Central memory CD8-positive, alpha-beta T cell (primary cell): ENCODE results near the gene ALOX12.
"Not testable (repeated sequence)": the region's sequence is repeated elsewhere in the genome, so short reads cannot be mapped to it uniquely, and the experiment has no call there.

Source experiments
- ATAC-seq: fragments of 150-1000 bp; cut with Tn5 transposase; replicated peaks from 2 replicates; pipeline ENCODE4 v1.10.0; 2022; ENCODE audit warnings: mild to moderate bottlenecking, moderate FRiP score, moderate number of reproducible peaks; ENCODE audit not compliant: poor library complexity, severe bottlenecking; ENCODE audit errors: extremely low read depth
- DNase-seq, 2 donors: peaks; one replicate each; pipeline ENCODE4 v3.0.0; 2021; ENCODE audit warnings: low spot score in 2 of 2
- H3K27ac Mint-ChIP-seq: one replicate; pipeline ENCODE4 v1.8.0; 2022; ENCODE audit warnings: low read depth, mild to moderate bottlenecking, moderate library complexity, mixed read lengths
- H3K27me3 Mint-ChIP-seq: one replicate; pipeline ENCODE4 v1.8.0; 2022; ENCODE audit warnings: mixed read lengths
- H3K36me3 Mint-ChIP-seq: one replicate; pipeline ENCODE4 v1.8.0; 2022; ENCODE audit warnings: mild to moderate bottlenecking, moderate library complexity, mixed read lengths; ENCODE audit not compliant: insufficient read depth
- H3K4me1 Mint-ChIP-seq: one replicate; pipeline ENCODE4 v1.8.0; 2022; ENCODE audit warnings: mixed read lengths
- H3K4me3 Mint-ChIP-seq: one replicate; pipeline ENCODE4 v1.8.0; 2022; ENCODE audit warnings: mild to moderate bottlenecking, moderate library complexity, mixed read lengths
- H3K9me3 Mint-ChIP-seq: one replicate; pipeline ENCODE4 v1.8.0; 2022; ENCODE audit warnings: mixed read lengths

ALOX12 gene

GRCh38 chr17:7046725-7047397 is 51.0 kb downstream of the ALOX12 start:
- H3K4me3 Mint-ChIP-seq = peak overlapping the region; percentile 79
- H3K27me3 Mint-ChIP-seq, H3K9me3 Mint-ChIP-seq, H3K36me3 Mint-ChIP-seq: not testable (repeated sequence)
- peaks cover 32% of the 10 kb centered on the region for H3K4me1 Mint-ChIP-seq
- ATAC-seq = peak; percentile 48
- peak in 1 of 2 donors; percentile 74 for DNase-seq
- peak overlapping the region; percentile 60 for H3K27ac Mint-ChIP-seq

GRCh38 chr17:7047566-7047965 is 51.7 kb downstream of the ALOX12 start:
- Mint-ChIP-seq H3K27ac (peak overlapping the region; percentile 60), H3K36me3 (peaks cover 2% of the 10 kb centered on the region), H3K27me3 (no peaks in the 10 kb centered on the region), H3K9me3 (no peaks in the 10 kb centered on the region), H3K4me3 (peak overlapping the region; percentile 79), H3K4me1 (peaks cover 29% of the 10 kb centered on the region)
- ATAC-seq (no peak), DNase-seq (no peak)

- no peak overlapping the region for H3K4me3 Mint-ChIP-seq
Observed at GRCh38 chr17:7048968-7049367, 53.1 kb downstream of the ALOX12 start.

GRCh38 chr17:7050583-7050982 is 54.7 kb downstream of the ALOX12 start:
- H3K27ac Mint-ChIP-seq, ATAC-seq: not testable (repeated sequence)

More at GRCh38 chr17:7048968-7049367, 53.1 kb downstream of the ALOX12 start:
- peaks cover 2% of the 10 kb centered on the region for H3K36me3 Mint-ChIP-seq
- no peaks in the 10 kb centered on the region for H3K27me3 Mint-ChIP-seq
- H3K27ac Mint-ChIP-seq = no peak overlapping the region
- no peak for DNase-seq
- no peak for ATAC-seq
- H3K4me1 Mint-ChIP-seq = peaks cover 24% of the 10 kb centered on the region
- H3K9me3 Mint-ChIP-seq = no peaks in the 10 kb centered on the region

GRCh38 chr17:7056386-7056785 is 60.5 kb downstream of the ALOX12 start:
- ATAC-seq (no peak), DNase-seq (no peak)
- Mint-ChIP-seq H3K4me1 (peaks cover 5% of the 10 kb centered on the region), H3K9me3 (no peaks in the 10 kb centered on the region), H3K27ac (no peak overlapping the region), H3K27me3 (peaks cover 12% of the 10 kb centered on the region), H3K36me3 (no peaks in the 10 kb centered on the region), H3K4me3 (no peak overlapping the region)

More at GRCh38 chr17:7050583-7050982, 54.7 kb downstream of the ALOX12 start:
- not testable (repeated sequence) for H3K4me3 Mint-ChIP-seq, DNase-seq, H3K36me3 Mint-ChIP-seq, H3K27me3 Mint-ChIP-seq, H3K9me3 Mint-ChIP-seq
- H3K4me1 Mint-ChIP-seq = peaks cover 24% of the 10 kb centered on the region

- H3K27me3 Mint-ChIP-seq = peaks cover 37% of the 10 kb centered on the region
- H3K9me3 Mint-ChIP-seq = no peaks in the 10 kb centered on the region
- DNase-seq (no peak), ATAC-seq (no peak)
- H3K36me3 Mint-ChIP-seq = no peaks in the 10 kb centered on the region
- H3K4me1 Mint-ChIP-seq = no peaks in the 10 kb centered on the region
- no peak overlapping the region for H3K4me3 Mint-ChIP-seq
- H3K27ac Mint-ChIP-seq = no peak overlapping the region
Observed at GRCh38 chr17:7058831-7059447, 63.1 kb downstream of the ALOX12 start.
